AG04450 (cell line): ENCODE data around the gene MSMP. TPM values are rescaled to one million over a fixed set of nuclear protein-coding genes. Genes with fewer than 3 reads are reported as not detected.
A peak's percentile ranks its signal among the peaks of the same experiment; 100 is the strongest.

Experiments
- CTCF ChIA-PET: fragments of 300-600, 350-600 bp; formaldehyde crosslinking; extraction: SDS; loops from one replicate; lab custom pipeline; 2022; ENCODE audit warnings: antibody characterized with exemption, inconsistent platforms; lab: Charles Lee
- POLR2A ChIA-PET: fragments of 350-600 bp; formaldehyde crosslinking; extraction: SDS; loops from one replicate; lab custom pipeline; 2021; ENCODE audit warnings: antibody characterized with exemption, inconsistent platforms; lab: Yijun Ruan, JAX
- DNase-seq: peaks from one replicate; pipeline ENCODE4 v3.0.0-alpha.2; 2011; ENCODE audit warnings: low read depth, low spot score
- H3K27ac ChIP-seq: one replicate; pipeline ENCODE4 v1.5.1; 2012; ENCODE audit warnings: low read depth, low read length, control low read depth
- H3K27me3 ChIP-seq: one replicate; pipeline ENCODE4 v1.6.0; 2012; ENCODE audit warnings: low read length; ENCODE audit not compliant: control insufficient read depth, insufficient read depth
- H3K4me3 ChIP-seq: 2 replicates; pipeline ENCODE4 v1.5.1; 2011; ENCODE audit warnings: mild to moderate bottlenecking, low read depth, low read length, control low read depth
- H3K9me3 ChIP-seq: 2 replicates; pipeline ENCODE4 v1.5.1; 2012; ENCODE audit warnings: low read length; ENCODE audit not compliant: control insufficient read depth, insufficient read depth
- polyA minus RNA-seq: library from RNA; depleted of rRNA, polyadenylated mRNA; stranded (reverse); fragments of >200 nt; gene quantifications from 2 replicates; pipeline ENCODE4 v1.2.3, GENCODE V29; 2011; rRNA and poly(A)+ RNA removed
- polyA plus RNA-seq: library from polyadenylated mRNA; depleted of rRNA; stranded (reverse); fragments of >200 nt; gene quantifications from 2 replicates; pipeline ENCODE4 v1.2.3, GENCODE V29; 2011; rRNA removed
- TF ChIP-seq, protein P1 (sequence below): IDR thresholded peaks from 2 replicates; pipeline ENCODE4 v1.5.1; 2011; ENCODE audit warnings: low read depth, low read length, control low read depth, inconsistent platforms

Gene MSMP, protein sequence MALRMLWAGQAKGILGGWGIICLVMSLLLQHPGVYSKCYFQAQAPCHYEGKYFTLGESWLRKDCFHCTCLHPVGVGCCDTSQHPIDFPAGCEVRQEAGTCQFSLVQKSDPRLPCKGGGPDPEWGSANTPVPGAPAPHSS
- polyA plus RNA-seq, result not detected in 2 replicates
- polyA minus RNA-seq, result not detected in 2 replicates

DNA sequence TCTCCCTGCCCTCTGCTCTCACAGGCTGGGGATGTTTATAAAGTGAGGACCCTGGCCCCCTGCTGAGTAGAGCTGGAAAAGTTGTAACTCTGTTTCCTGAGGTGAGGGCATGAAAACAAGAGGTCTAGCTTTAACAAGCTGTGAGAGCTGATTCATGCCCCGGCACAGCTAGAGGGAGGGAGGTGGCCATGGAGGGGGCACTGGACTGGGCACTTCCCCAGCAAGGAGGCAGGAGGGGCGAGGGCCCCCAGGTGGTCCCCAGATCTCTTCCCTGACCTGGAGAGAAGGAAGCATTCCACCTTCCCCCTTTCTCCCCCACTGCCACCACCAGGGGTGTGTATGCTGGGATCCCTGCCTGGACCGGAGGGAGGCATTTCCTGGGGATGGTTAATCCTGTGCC lies at the start of gene MSMP:
MSMP (minus strand) TSS at position 13 of the 400 bp plus-strand sequence. CDS start 147 bp downstream, outside the sequence.
- Histone ChIP-seq H3K27me3 (peaks cover 3% of the 10 kb centered on the region), H3K27ac (no peak within 1 kb of the TSS), H3K4me3 (no peak within 1 kb of the TSS), H3K9me3 (peaks cover 2% of the 10 kb centered on the region; the same call in 1 of the 2 replicates)
- POLR2A ChIA-PET, result no interaction called here
- DNase-seq, result no peak
- CTCF ChIA-PET, result no interaction called here
- TF ChIP-seq, protein P1, sequence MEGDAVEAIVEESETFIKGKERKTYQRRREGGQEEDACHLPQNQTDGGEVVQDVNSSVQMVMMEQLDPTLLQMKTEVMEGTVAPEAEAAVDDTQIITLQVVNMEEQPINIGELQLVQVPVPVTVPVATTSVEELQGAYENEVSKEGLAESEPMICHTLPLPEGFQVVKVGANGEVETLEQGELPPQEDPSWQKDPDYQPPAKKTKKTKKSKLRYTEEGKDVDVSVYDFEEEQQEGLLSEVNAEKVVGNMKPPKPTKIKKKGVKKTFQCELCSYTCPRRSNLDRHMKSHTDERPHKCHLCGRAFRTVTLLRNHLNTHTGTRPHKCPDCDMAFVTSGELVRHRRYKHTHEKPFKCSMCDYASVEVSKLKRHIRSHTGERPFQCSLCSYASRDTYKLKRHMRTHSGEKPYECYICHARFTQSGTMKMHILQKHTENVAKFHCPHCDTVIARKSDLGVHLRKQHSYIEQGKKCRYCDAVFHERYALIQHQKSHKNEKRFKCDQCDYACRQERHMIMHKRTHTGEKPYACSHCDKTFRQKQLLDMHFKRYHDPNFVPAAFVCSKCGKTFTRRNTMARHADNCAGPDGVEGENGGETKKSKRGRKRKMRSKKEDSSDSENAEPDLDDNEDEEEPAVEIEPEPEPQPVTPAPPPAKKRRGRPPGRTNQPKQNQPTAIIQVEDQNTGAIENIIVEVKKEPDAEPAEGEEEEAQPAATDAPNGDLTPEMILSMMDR, result no peak

DNA sequence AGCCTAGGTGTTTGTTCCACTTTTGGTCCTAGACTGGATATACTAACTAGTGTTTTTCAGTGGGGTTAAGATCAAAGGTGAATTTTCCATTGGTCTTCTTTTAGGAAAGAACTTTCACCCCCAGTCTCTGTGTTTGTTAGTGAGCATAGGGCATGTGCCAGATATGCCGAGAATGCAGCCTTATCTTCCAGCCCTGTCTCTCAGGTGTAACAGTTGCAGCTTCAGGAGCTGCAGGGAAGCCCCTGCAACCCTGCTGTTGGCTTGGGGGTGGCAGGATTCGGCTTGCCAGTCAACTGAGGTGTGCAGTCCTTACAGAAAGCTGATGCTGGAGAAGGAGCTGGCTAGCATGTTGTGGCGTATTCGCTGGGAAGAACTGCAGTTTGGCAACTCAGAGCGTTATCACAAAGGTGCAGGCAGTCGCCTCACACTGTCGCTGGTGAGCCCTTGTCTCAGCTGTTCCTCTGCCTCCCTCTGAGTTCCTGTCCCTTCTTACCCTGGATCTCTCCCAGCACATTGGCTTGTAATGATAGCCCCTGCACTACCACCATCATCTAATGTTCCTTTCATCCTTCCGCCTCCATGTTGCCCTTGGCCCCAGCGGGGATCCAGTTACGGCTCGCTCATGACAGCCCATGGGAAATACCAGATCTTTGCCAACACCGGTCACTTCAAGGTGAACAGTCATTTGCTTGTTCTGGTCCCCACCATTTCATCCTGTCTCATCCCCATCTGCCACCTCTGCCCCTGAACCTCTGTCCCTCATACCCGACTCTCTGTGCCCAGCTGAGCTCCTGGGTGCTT lies 47.5 kb upstream of the MSMP start:
- no peak for DNase-seq
- TF ChIP-seq, protein P1, result no peak
- H3K27ac ChIP-seq, result no peak overlapping the region
- no peak overlapping the region for H3K4me3 ChIP-seq
- CTCF ChIA-PET, result no interaction called here
- no peaks in the 10 kb centered on the region for H3K27me3 ChIP-seq
- no peaks in the 10 kb centered on the region for H3K9me3 ChIP-seq
- POLR2A ChIA-PET, result no interaction called here

DNA sequence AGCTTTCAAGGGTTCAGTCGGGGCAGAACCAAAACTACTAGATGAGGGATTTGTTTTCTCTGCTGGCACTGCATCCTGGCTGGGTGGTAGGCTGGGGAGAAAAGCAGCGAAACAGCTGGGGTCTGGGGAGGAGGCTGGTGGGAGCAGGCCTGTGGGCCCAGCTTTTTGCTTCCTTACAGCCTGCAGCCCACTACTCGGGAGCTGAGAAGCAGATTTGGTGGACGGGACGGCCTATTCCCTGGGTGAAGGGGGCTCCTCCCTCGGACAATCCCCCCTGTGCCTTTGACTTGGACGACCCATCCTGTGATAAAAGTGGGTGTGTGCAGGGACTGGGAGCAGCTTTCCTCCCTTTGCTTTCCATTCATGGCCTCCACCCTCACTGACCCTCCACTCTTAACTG lies 46.5 kb upstream of the MSMP start:
- CTCF ChIA-PET, result no interaction called here
- POLR2A ChIA-PET, result no interaction called here
- no peak overlapping the region for H3K27ac ChIP-seq
- DNase-seq, result no peak
- H3K9me3 ChIP-seq, result no peaks in the 10 kb centered on the region
- H3K27me3 ChIP-seq, result no peaks in the 10 kb centered on the region
- TF ChIP-seq, protein P1, result no peak
- no peak overlapping the region for H3K4me3 ChIP-seq

DNA sequence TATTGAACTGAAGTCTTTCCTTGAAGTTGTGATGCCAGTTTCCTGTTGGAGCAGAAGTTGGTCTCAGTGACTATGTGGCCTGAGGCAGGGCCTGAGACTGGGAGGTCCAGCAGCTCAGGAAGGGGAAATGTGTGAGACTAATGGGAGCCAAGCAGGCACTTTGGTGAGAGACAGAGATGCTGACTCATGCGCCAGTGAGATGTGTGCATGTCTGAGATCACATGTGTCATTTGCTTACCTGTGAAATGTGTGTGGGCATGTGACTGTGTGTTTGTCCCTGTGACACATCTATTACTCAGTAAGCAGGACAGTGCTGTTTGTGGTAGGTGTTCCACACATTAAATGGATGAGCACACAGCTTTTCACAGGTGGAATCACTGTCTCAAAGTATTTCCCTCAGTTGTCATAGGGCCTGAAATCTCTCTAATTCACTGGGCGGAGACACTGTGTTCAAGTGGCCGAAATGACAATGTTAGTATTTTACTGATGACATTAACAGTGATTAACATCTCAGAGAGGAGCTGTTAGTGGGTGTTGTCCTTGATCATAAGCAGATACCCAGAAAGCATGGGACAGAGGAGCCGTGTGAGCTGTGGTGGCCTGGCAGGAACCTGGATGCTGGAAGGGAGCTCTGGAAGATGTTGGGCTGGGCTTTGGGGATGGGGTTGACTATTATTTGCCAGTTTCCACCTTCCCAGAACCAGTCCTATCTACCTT lies 44.7 kb upstream of the MSMP start:
- no peaks in the 10 kb centered on the region for H3K27me3 ChIP-seq
- TF ChIP-seq, protein P1, result no peak
- H3K27ac ChIP-seq, result peak overlapping the region; percentile 21
- H3K9me3 ChIP-seq, result no peaks in the 10 kb centered on the region
- H3K4me3 ChIP-seq, result no peak overlapping the region
- ChIA-PET CTCF (interaction anchor here (1.3 kb wide), 1 partner anchor 8 kb away, joined by 7 read pairs; no protein-coding TSS in a partner anchor), POLR2A (no interaction called here)
- no peak for DNase-seq
